Activated naive CD4-positive, alpha-beta T cell treated with anti-CD3 and anti-CD28 coated beads, Interleukin-2, amount 50 U/mL, for 16 hours (primary cell): ENCODE data around the gene CFAP100.

Experiments used
- DNase-seq: peaks from one replicate; pipeline ENCODE4 v3.0.0-alpha.2; 2020

Gene CFAP100

DNA sequence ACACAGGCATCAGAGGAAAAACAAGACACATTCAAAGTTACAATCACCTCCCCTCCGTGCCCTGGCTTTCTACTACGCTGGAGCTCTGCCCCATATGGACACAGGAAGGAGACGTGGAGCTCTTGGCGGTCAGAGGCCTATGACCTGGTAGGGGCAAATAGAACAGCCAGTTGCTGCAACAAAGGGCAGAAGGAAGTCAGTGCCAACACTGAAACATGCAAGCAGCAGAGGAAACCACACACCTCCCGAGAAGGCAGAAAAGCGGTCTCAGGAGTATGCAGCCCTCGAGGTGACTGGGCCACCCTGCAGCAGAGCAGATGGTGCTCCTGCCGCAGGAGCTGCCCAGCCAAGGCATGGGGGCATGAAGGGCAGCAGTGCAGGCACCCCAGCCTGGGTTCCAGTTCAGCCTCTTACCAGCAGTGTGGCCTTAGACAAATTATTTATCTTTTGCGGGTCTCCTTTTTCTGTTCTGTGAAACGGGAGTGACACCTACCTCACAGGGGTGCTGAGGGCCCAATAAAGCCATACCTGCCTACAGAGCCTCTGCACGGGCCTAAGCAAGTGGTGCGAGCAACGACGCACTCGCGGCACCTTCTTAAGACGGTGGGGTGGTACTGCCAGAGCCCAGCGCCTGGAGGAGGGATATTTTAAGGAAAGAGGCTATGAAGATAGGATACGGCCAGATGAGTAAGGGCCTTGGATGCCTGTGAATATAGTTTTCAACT, 72.3 kb downstream of the CFAP100 start:
- DNase-seq, result no peak

DNA sequence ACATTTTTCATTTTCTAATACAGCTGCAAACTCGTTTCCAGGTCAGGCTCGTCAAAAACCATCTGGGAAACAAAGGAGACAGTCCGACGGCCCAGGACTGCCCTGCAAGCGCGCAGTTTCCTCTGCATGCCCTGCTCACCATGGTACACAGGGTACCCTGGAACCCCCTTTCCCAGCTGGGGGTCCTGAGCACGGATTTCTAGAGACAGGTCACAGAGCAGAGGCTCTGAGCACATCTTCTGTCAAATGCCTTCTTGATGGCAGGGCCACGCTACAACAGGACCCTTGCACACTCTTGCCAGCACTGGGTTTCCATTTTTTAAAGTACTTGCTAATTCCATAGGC, 72.9 kb downstream of the CFAP100 start:
- DNase-seq, result no peak

DNA sequence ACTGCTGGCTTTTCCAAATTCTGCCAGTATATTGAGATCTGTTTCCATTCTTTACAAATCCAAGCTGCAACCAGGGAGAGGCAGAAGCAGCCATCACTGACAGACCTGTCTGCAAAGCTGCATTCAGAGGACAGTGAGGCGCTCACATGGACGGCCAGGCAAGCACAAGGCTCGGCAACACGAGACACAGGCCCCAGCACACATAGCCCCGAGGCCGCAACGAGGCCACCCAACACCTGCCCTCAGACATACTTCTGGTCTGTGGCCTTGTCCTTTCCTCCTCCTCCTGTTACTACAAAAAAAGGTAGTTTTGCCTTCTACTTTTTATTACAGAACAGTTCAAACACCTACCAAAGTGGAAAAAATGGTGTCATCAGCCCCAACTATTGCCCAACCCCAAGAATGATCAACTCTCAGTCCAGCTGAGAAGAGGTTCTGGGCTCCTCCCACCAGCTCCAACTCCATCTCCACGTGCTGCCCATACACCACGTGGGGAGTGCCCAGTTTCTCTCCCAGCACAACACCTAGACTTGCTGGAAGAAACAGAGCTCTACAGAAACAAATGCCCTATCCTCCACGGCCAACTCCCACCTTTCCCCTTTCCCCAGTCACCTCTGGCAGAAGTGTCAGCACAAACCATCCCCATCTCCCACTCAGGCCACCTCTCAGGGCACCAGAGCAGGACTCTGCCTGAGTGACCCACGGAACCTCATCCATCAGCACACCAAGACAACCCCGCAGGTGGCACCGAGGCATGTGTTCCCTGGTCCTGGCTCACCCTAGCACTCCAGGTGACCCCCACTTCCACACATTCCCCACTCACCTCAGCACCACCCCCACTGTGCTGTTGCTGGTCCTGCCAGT, 73.6 kb downstream of the CFAP100 start:
- DNase-seq, result no peak

DNA sequence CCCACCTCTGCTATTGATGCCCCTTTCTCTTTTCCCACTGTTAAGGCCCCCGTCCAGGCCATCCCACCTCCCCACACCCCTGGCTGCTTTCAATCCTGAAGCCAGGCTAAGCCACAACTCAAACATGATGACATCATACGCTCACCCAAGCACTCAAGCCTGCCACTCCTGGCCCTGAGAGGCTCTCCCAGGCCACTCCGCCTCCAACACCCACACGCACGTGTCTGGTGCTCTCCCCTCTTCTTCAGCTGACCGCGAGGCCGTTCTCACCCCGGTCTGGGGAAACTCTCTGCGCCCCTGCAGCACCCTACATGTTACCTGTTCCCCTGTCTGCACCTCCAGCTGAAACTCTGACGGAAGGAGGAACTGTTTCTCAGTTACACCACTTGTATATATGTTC, 74.8 kb downstream of the CFAP100 start:
- DNase-seq, result no peak

DNA sequence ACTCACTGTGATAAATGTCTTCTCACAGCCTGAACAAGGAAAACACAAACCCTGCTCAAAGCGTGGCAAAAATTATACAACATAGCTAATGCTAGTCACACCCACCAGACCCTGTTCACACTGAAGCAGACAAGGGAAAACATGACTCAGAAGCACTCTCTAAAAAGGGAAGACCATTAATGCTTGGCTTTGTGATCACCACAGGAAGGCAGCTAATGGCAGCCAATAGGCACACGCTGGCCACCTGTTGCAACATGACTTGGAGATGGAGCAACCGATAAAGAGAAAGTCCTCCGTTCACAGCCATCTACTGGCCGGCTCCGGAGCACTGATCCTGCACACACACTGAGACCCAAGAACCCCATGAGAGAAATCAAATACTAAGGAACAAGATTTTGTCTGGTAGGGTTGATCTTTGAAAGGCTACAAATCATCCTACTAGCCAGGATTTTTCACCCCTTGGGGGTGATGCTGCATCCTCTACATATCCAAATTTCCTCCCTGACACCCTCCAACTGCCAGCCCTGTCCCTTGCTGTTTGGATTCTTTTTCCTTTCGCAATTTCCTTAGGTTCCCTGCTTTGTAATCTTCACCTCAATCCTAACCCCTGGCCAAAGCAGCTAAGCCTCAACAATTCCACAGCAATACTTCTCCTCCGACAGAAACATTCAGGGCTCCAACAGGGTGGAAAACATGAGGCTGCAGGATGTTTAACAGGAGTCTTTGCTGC, 77.7 kb downstream of the CFAP100 start:
- no peak for DNase-seq

DNA sequence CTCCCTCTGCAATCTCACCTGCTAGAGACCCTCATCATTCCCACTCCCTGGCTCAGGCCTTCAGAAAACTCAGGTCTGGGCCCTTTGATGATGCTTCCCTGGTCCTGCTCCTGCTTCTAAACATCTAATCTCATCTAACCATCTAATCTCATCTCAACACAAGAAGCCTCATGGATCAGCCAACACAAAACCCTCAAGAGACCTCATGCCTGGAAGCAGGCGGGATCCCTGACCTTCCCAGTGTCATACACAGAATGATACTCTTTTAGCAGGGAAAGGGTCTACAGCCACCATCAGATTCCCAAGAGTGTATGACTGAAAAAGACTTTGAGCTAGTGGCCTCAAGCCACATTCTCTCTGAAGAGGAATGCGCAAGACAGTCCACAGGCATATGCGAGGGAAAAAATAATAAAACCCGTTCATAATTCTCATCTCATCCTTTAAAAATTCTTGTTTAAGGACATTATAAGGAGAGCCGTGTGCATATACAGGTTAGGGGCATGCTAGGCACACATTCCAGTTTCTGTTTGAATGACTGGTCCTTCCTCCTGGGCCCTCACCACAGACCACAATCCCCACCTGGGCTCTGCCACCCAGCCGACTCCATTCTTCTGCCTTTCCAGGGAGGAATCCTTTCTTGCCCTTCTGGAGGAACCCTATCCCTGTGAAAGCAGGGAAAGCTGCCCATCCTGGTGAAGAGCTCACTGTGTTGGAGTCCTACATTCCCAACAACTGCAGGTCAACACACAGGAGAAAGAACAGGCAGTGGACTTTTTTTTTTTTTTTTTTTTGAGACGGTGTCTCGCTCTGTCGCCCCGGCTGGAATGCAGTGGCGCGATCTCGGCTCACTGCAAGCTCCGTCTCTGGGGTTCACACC, 78.8 kb downstream of the CFAP100 start:
- no peak for DNase-seq

DNA sequence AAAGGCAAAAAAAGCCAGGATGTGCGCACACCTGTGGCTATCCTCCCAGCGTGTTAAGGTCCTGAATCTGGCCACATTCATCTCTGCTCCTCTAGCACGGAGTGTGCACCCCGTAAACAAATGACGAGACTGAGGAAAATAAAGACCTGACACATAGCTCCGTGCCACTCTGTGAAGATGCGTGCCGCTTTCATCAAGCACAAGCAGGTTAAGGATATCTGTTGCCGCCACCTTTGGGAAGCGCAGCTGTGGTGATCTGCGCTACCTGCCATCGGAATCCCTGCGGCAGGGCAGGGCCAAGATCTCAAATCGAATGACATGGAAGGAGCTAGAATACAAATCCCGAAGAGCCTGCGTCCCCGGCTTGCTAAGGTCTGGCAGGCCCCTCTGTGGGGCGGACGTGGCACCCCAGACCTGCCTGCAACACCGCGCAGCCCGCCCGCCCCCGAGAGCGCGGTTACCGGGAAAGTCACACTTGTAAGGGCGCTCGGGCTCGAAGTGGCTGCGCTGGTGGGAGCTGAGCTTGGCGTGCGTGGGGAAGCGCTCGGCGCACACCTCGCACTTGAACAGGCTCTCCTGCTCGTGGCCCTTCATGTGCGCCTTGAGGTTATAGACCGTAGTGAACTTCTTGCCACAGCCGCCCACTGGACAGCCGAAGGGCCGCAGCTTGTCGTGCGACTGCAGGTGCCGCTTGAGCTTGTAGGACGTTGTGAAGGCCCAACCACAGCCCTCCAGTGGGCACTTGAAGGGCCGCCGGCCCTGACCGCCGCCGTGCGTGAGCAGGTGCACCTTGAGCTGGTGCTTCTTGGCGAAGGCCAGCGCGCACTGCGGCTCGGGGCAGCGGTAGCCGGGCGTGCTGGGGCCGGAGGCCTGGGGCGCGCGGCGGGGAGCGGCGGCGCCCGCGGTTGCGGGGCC, 80.0 kb downstream of the CFAP100 start:
- peak; percentile 44 for DNase-seq

DNA sequence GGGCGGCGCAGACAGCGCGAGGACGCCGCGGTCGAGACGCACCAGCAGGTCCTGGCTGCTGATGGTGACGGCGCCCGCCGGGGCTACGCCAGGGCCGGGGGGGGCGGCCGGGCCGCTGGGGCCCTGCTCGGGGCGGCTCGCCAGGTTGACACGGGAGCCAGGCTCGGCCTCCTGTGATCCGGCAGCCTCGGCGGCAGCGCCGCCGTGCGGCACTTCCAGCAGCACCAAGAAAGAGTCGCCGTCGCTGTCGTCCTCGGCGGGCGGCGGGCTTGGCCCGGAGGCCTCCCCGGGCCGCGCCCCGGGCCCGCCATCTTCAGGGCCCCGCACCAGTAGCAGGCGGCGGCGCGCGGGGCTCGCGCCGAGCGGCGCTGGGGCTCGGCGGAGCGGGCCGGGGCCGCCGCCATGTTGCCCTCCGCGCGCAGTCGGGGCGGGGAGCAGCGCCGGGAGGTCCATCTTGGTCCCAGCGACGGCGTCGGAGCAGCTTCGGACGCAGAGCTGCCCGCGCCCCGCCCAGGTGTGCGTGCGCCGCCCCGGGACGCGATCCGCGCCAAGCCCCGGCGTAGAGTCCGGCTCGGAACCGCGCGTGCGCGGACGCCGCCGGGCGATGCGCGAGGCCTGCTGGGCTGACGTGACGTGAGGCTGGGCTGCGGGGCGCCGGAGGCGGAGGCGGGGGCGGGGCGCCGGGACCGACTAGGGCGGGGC, 80.9 kb downstream of the CFAP100 start, which contains the start of gene ZXDC:
ZXDC (minus strand) TSS at position 479 of the 702 bp plus-strand sequence; CDS start at position 453, 26 bp downstream.
- peak; percentile 93 for DNase-seq

DNA sequence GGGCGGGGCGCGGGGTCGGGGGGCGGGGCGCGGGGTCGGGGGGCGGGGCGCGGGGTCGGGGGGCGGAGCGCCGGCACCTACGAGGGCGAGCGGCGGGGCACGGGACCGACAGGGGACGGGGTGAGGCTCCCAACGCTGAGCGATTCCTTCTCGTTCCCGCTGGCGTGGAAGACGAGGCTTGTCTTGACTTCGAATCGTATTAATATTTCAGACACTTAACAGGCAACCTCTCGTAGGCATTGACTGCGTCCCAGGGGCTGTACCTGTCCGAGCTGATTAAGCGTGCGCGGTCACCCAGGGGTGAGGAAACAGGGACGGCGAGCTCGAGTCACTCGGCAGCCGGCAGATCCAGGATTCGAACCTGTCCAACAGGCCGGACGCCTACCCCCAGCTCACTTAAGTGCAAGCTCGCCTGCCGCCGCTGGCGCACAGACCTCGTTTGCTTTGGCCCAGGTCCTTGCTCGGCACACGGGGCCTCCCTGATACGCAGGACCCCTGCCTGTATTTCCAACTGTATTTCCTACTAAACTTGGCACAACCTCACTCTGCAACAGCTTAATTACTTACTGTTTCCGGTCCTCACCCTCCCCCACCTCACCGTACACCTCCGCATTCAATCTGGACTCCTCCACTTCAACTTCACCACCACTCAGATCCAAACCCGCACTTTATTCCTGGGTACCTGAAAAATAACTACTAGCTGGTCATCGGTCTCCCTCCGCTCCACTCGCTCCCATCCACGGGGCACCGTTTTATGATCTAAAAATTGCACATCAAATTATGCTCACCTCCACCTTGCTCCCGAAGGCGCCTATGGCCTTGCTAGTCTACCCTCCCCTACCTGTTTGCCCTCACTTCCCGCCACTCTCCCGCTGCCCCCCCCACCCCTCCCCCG, 81.7 kb downstream of the CFAP100 start:
- DNase-seq, result no peak

DNA sequence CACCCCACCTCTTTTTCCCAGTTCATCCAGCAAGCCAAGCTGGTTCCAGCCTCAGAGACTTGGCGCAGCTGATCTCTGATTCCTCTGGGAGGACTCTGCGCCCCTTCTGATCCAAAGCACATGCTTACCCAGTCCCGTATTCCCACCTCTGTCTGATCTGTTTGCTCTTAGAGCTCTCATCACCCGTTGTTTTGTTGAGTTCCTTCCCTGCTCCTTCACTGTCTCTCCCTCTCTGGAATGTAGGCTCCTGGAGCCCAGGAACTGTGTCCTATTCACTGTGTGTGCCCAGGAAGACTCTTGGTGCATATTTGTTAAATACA, 82.3 kb downstream of the CFAP100 start:
- no peak for DNase-seq

DNA sequence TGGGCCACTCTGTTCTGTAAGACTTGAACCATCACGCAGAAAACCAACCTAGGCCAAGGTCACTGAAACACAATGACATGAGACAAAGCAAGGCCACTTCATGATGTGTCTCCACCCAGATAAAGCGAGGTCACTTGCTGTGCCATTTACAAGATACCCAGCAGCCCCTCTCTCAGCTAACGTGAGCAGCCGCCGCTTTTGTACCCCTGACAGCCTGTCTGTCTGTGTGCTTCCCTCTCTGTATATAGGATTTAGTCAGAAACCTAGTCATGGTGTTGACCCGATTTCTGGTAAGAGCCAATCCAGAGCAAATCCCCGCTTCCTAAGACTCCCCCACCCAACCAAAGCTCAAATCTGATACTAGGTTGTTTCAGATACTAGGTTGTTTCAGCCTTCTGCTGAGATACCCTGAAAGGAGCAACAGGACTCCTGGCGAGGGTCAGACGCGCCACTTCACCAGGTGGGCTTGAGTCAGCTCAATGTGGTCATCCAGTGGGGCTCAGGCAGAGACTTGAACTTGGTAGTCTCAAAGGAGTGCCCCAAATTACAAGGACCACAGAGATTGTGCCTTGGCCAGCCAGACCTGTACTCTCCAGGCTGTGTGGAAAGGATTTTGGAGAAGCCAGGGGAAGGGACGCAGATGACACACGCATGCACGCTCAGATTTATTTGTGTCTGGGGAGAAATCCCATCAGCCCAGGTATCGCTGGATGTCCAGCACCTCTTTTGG, 84.0 kb downstream of the CFAP100 start:
- DNase-seq, result no peak

DNA sequence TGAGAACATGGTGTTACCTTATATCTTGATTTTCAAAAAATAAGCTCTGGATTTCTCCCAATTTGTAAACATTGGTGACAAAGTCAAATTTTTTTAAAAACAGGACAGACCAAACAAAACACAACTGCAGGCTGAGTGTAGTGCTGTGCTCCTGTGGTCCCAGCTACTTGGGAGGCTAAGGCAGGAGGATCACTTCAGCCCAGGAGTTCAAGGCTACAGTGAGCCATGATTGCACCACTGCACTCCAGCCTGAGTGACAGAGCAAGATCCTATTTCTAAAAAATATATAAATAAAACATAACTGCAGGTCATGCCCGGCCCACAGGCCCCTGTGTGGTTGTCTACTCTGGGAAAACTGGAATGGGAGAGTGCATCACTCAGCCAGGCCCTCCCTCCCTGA, 84.9 kb downstream of the CFAP100 start:
- DNase-seq, result no peak

DNA sequence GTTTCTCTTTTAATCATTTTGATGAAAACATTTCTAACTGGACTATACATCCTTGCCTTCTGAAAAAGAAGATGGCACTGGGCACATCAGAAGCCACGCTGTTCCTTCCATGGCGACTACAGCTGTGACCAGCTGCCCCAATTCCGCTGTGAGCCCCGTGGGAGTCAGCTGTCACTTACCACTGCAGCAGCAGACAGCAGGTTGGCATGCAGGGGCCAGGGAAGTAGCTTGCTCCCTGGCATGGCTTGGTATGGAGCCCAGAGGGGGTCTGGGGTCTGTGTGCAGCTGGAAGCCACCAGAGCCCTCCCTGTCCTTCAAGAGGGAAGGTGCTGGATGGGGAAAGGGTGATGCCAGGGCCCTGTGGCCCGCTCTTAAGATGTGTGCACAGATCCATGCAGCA, 85.5 kb downstream of the CFAP100 start:
- DNase-seq, result no peak

DNA sequence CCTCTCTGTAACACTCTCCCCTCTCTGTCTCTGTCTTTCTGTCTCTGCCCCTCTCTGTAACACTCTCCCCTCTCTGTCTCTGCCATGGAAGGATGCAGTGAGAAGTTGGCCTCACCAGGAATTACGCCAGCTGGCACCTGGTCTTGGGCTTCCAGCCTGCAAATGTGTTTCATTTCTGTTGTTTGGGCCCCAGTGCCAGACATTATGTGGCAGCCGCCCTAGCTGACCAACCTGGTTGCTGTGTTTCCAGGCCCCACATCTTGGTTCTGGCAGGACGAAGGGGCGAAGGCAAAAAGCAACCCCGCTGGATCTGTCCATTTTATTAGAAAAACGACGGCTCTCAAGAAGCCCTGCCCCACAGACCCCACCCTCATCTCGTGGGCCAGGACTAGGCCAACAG, 86.2 kb downstream of the CFAP100 start:
- DNase-seq, result no peak

DNA sequence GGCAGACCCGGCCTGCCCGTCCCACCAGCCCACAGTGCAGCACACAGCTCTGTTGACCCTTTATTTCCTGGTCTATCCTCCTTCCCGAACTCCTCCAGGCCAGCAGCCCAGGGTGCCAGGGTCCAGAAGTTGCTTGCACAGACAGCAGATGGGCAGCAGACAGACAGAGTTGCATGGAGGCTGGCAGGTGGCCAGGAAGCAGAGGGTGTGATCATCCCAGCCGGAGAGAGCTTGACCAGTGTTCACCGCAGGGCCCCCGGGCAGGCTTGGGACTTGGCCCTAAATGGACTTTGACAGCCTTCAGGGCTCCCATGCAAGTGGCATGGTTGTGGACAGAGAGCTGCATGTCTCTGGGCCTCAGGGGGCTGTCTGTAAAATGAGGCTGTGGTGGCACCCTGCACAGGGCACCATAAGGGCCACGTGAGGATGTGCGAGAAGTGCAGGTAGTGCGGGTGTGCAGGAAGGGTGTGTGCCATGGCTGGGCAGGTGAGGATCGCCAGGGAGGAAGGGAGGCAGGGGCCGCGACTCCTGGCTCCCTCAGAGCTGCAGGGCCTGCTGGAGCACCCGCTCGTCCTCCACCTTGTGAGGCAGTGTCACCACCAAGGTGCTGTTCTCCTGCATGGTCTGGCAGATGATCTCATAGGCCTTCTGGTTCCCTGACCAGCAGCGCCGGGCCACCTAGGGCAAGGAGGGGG, 87.2 kb downstream of the CFAP100 start:
- no peak for DNase-seq

DNA sequence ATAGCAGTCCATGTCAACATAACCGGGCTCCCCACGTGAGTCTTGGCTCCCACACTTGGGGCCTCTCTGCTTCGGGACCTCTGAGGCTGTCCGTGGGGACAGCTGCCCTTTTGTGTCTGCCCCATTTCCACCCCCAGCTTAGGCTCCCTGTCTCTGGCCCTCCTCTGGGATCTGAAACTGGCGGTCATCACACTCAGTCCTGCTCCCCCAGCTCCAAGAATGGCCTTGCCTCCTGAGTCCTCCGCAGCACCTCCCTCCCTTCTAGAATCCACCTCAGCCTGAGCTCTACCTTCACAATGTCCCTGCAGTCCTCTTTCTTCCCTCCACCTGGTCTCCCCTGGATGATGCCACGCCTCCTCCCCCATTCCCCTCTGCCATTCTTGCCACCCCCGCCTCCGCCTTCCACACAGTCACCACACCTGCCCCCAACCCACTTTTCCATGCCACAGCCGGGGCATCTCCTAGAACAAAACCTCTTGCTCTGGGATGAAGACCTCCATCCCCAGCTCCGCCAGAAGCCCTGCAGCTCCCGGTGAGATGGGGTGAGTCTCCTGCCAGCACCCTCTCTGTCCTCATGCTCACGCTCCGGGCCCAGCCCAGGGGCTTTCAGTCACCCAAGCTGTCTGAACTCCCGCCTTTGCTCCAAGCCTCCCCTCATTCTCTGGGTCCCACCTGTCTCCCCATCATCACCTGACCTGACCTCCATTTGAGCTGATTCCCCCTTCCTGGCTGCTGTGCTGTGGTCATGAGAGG, 88.0 kb downstream of the CFAP100 start:
- no peak for DNase-seq

DNA sequence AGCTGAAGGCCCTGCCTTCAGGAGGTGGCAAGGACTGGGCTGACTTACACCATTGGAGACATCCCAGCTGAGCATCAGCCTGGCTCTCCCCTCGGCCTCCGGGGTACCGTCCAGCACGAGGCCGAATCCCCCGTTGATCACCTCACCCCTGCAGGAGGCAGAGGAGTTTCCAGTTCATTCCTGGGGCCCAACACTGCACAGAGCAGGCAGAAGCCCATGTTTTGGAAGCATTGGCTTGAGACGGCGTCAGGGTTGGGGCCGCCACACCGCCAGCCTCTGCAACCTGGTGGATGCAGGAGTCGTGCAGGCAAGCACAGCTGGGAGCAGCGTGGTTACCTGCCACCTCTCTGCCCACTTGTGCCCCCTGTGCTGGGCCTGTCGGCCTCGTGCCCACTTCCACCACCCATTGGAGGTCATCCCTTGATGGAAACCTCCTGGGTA, 88.6 kb downstream of the CFAP100 start:
- DNase-seq, result no peak

DNA sequence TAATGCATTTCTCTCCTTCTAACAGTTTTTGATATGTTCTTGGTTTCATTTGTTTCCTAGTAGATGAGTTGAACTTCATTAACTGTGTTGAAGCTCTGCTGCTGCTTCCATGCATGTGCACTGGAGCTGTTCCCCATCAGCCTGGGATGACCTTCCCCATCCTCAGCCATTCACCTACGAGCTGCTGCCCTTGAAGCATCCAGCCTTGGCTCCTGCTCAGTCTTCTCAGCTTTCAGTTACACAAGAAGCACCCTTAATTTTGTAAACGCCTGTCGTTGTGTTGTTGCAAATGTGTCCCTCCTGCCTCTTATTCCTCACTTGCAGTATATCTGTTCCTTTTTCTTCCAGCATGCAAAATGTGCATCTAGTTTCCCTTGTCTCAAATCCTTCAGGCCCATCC, 89.4 kb downstream of the CFAP100 start:
- DNase-seq, result no peak
